ENCODE measurements around the gene CPLANE1.
A peak's percentile ranks its signal among the peaks of the same experiment; 100 is the strongest.
"Not testable (repeated sequence)": the region's sequence is repeated elsewhere in the genome, so short reads cannot be mapped to it uniquely, and the experiment has no call there.

The CPLANE1 gene

GRCh38 chr5:37132646-37133045 is 116.5 kb downstream of the CPLANE1 start:
- no peak for DNase-seq
- H3K36me3 Mint-ChIP-seq: peaks cover 35% of the 10 kb centered on the region
- CTCF ChIA-PET: no interaction called here

GRCh38 chr5:37121465-37121864 is 127.7 kb downstream of the CPLANE1 start:
- Mint-ChIP-seq H3K4me1 (peaks cover 12% of the 10 kb centered on the region), H3K27me3 (no peaks in the 10 kb centered on the region), H3K27ac (no peak overlapping the region), H3K36me3 (peaks cover 20% of the 10 kb centered on the region), H3K9me3 (no peaks in the 10 kb centered on the region), H3K4me3 (no peak overlapping the region)
- no peak for DNase-seq
- CTCF ChIA-PET: interaction anchor here (0.8 kb wide), 1 partner anchor 15 kb away, joined by 3 read pairs; no protein-coding TSS in a partner anchor

More at GRCh38 chr5:37132646-37133045, 116.5 kb downstream of the CPLANE1 start:
- Mint-ChIP-seq H3K27ac (no peak overlapping the region), H3K4me1 (no peaks in the 10 kb centered on the region), H3K4me3 (no peak overlapping the region), H3K9me3 (peaks cover 20% of the 10 kb centered on the region), H3K27me3 (no peaks in the 10 kb centered on the region)

- DNase-seq: no peak
- Mint-ChIP-seq H3K4me1 (peaks cover 12% of the 10 kb centered on the region), H3K4me3 (no peak overlapping the region), H3K27ac (no peak overlapping the region), H3K36me3 (peaks cover 21% of the 10 kb centered on the region), H3K9me3 (no peaks in the 10 kb centered on the region), H3K27me3 (no peaks in the 10 kb centered on the region)
- CTCF ChIA-PET: interaction anchor here (0.8 kb wide), 1 partner anchor 15 kb away, joined by 3 read pairs; no protein-coding TSS in a partner anchor
Measured at GRCh38 chr5:37121027-37121426, 128.1 kb downstream of the CPLANE1 start.

- Mint-ChIP-seq H3K4me3 (no peak overlapping the region), H3K36me3 (peaks cover 18% of the 10 kb centered on the region), H3K27ac (no peak overlapping the region), H3K4me1 (peaks cover 12% of the 10 kb centered on the region), H3K27me3 (no peaks in the 10 kb centered on the region), H3K9me3 (no peaks in the 10 kb centered on the region)
- CTCF ChIA-PET: interaction anchor here (0.7 kb wide), 1 partner anchor 173 kb away, joined by 3 read pairs; no protein-coding TSS in a partner anchor
- peak; percentile 34 for DNase-seq
Measured at GRCh38 chr5:37120270-37120669, 128.9 kb downstream of the CPLANE1 start.

GRCh38 chr5:37116359-37116758 is 132.8 kb downstream of the CPLANE1 start:
- no peaks in the 10 kb centered on the region for H3K27me3 Mint-ChIP-seq
- peaks cover 7% of the 10 kb centered on the region for H3K9me3 Mint-ChIP-seq
- CTCF ChIA-PET: no interaction called here
- DNase-seq: no peak
- H3K36me3 Mint-ChIP-seq: peaks cover 35% of the 10 kb centered on the region
- no peak overlapping the region for H3K4me3 Mint-ChIP-seq
- H3K27ac Mint-ChIP-seq: no peak overlapping the region
- H3K4me1 Mint-ChIP-seq: peaks cover 31% of the 10 kb centered on the region

GRCh38 chr5:37112383-37112991 is 136.7 kb downstream of the CPLANE1 start:
- CTCF ChIA-PET: interaction anchor here (0.6 kb wide), 2 partner anchors 84 to 85 kb away, joined by 3 to 5 read pairs; no protein-coding TSS in a partner anchor
- Mint-ChIP-seq H3K27me3 (no peaks in the 10 kb centered on the region), H3K9me3 (peaks cover 7% of the 10 kb centered on the region), H3K4me1 (peaks cover 45% of the 10 kb centered on the region), H3K27ac (peak overlapping the region; percentile 90), H3K4me3 (peak overlapping the region; percentile 25), H3K36me3 (peaks cover 45% of the 10 kb centered on the region)
- no peak for DNase-seq

- peaks cover 7% of the 10 kb centered on the region for H3K9me3 Mint-ChIP-seq
Measured at GRCh38 chr5:37111426-37112382, 137.5 kb downstream of the CPLANE1 start.

GRCh38 chr5:37110135-37110534 is 139.0 kb downstream of the CPLANE1 start:
- Mint-ChIP-seq H3K27me3 (no peaks in the 10 kb centered on the region), H3K4me3 (no peak overlapping the region), H3K4me1 (peaks cover 51% of the 10 kb centered on the region), H3K9me3 (peaks cover 7% of the 10 kb centered on the region), H3K36me3 (peaks cover 52% of the 10 kb centered on the region), H3K27ac (peak overlapping the region; percentile 53)
- CTCF ChIA-PET: no interaction called here
- no peak for DNase-seq

More at GRCh38 chr5:37111426-37112382, 137.5 kb downstream of the CPLANE1 start:
- H3K4me3 Mint-ChIP-seq: peak overlapping the region; percentile 25
- CTCF ChIA-PET: interaction anchor here (0.6 kb wide), 2 partner anchors 85 kb away, joined by 3 to 5 read pairs; no protein-coding TSS in a partner anchor
- DNase-seq: peak; percentile 51
- no peaks in the 10 kb centered on the region for H3K27me3 Mint-ChIP-seq
- H3K27ac Mint-ChIP-seq: peak overlapping the region; percentile 90
- H3K36me3 Mint-ChIP-seq: peaks cover 50% of the 10 kb centered on the region
- peaks cover 45% of the 10 kb centered on the region for H3K4me1 Mint-ChIP-seq

GRCh38 chr5:37109338-37109737 is 139.8 kb downstream of the CPLANE1 start:
- Mint-ChIP-seq H3K36me3 (peaks cover 52% of the 10 kb centered on the region), H3K4me3 (no peak overlapping the region)

GRCh38 chr5:37103302-37103701 is 145.9 kb downstream of the CPLANE1 start:
- Mint-ChIP-seq H3K27ac (peak overlapping the region; percentile 0), H3K36me3 (peaks cover 63% of the 10 kb centered on the region), H3K9me3 (peaks cover 37% of the 10 kb centered on the region), H3K4me1 (peaks cover 30% of the 10 kb centered on the region), H3K4me3 (no peak overlapping the region), H3K27me3 (no peaks in the 10 kb centered on the region)
- no peak for DNase-seq
- CTCF ChIA-PET: interaction anchor here (0.6 kb wide), 1 partner anchor 29 kb away, joined by 3 read pairs; no protein-coding TSS in a partner anchor

More at GRCh38 chr5:37109338-37109737, 139.8 kb downstream of the CPLANE1 start:
- CTCF ChIA-PET: no interaction called here
- Mint-ChIP-seq H3K27me3 (no peaks in the 10 kb centered on the region), H3K27ac (no peak overlapping the region), H3K9me3 (peaks cover 7% of the 10 kb centered on the region), H3K4me1 (peaks cover 55% of the 10 kb centered on the region)
- DNase-seq: no peak

GRCh38 chr5:37099267-37099666 is 149.9 kb downstream of the CPLANE1 start:
- H3K36me3 Mint-ChIP-seq: peaks cover 51% of the 10 kb centered on the region
- H3K4me3 Mint-ChIP-seq, H3K27ac Mint-ChIP-seq, CTCF ChIA-PET, H3K27me3 Mint-ChIP-seq, DNase-seq: not testable (repeated sequence)
- H3K4me1 Mint-ChIP-seq: peaks cover 19% of the 10 kb centered on the region
- H3K9me3 Mint-ChIP-seq: peaks cover 51% of the 10 kb centered on the region

- Mint-ChIP-seq H3K36me3 (peaks cover 18% of the 10 kb centered on the region), H3K9me3 (peaks cover 15% of the 10 kb centered on the region)
- not testable (repeated sequence) for DNase-seq, H3K4me3 Mint-ChIP-seq, H3K27ac Mint-ChIP-seq, H3K27me3 Mint-ChIP-seq, H3K4me1 Mint-ChIP-seq
- CTCF ChIA-PET: interaction anchor here (0.6 kb wide), 1 partner anchor 40 kb away, joined by 5 read pairs; no protein-coding TSS in a partner anchor
Measured at GRCh38 chr5:37093795-37094194, 155.4 kb downstream of the CPLANE1 start.

- Mint-ChIP-seq H3K36me3 (peaks cover 3% of the 10 kb centered on the region), H3K4me3 (no peak overlapping the region), H3K4me1 (no peaks in the 10 kb centered on the region), H3K27ac (no peak overlapping the region), H3K27me3 (no peaks in the 10 kb centered on the region), H3K9me3 (no peaks in the 10 kb centered on the region)
- no peak for DNase-seq
- CTCF ChIA-PET: no interaction called here
Measured at GRCh38 chr5:37090781-37091180, 158.4 kb downstream of the CPLANE1 start.

GRCh38 chr5:37090123-37090726 is 159.0 kb downstream of the CPLANE1 start:
- no peaks in the 10 kb centered on the region for H3K9me3 Mint-ChIP-seq
- peaks cover 3% of the 10 kb centered on the region for H3K36me3 Mint-ChIP-seq
- H3K27me3 Mint-ChIP-seq: no peaks in the 10 kb centered on the region
- H3K4me1 Mint-ChIP-seq: no peaks in the 10 kb centered on the region
- CTCF ChIA-PET: no interaction called here
- no peak for DNase-seq
- H3K4me3 Mint-ChIP-seq: no peak overlapping the region
- no peak overlapping the region for H3K27ac Mint-ChIP-seq

All from activated naive CD4-positive, alpha-beta T cell treated with anti-CD3 and anti-CD28 coated beads, Interleukin-2, amount 10 ng/mL, durations not matched to agents 7 days and 5 days (primary cell).